MCF 10A (cell line): ENCODE measurements around the gene MTTP. TPM values are rescaled to one million over a fixed set of nuclear protein-coding genes. Genes with fewer than 3 reads are reported as not detected.

Source experiments
- BruUV-seq: library from RNA; stranded (reverse); fragments of 400-500 nt; replicated peaks from 2 replicates; lab custom pipeline; 2021; lab: Mats Ljungman, UMichigan
- CTCF ChIA-PET: fragments of 300-600 bp; sonication (Branson Sonifier 250); formaldehyde crosslinking; extraction: SDS; loops from one replicate; lab custom pipeline; 2021; ENCODE audit warnings: antibody characterized with exemption, inconsistent platforms; lab: Yijun Ruan, JAX
- POLR2A ChIA-PET: fragments of 300-600, 350-650 bp; sonication (Branson Sonifier 250); formaldehyde crosslinking; extraction: SDS; loops from one replicate; lab custom pipeline; 2020; ENCODE audit warnings: antibody characterized with exemption, inconsistent platforms; lab: Yijun Ruan, JAX
- DNase-seq: peaks from one replicate; pipeline ENCODE4 v3.0.0-alpha.2; 2018; ENCODE audit not compliant: unreplicated experiment
- H3K27ac Mint-ChIP-seq: one replicate; pipeline ENCODE4 v1.8.0; 2022; ENCODE audit warnings: mild to moderate bottlenecking, low read depth, mixed read lengths; ENCODE audit not compliant: unreplicated experiment
- H3K27me3 Mint-ChIP-seq: one replicate; pipeline ENCODE4 v1.8.0; 2022; ENCODE audit warnings: mixed read lengths; ENCODE audit not compliant: insufficient read depth, unreplicated experiment
- H3K36me3 Mint-ChIP-seq: one replicate; pipeline ENCODE4 v1.8.0; 2022; ENCODE audit warnings: mild to moderate bottlenecking, moderate library complexity, mixed read lengths; ENCODE audit not compliant: insufficient read depth, unreplicated experiment
- H3K4me1 Mint-ChIP-seq: one replicate; pipeline ENCODE4 v1.8.0; 2022; ENCODE audit warnings: mixed read lengths; ENCODE audit not compliant: insufficient read depth, unreplicated experiment
- H3K4me3 Mint-ChIP-seq: one replicate; pipeline ENCODE4 v1.8.0; 2022; ENCODE audit warnings: mild to moderate bottlenecking, moderate library complexity, mixed read lengths; ENCODE audit not compliant: unreplicated experiment
- H3K9me3 Mint-ChIP-seq: one replicate; pipeline ENCODE4 v1.8.0; 2022; ENCODE audit warnings: mixed read lengths; ENCODE audit not compliant: unreplicated experiment
- CTCF ChIP-seq: fragments of 200-600 bp; IDR thresholded peaks from one replicate; pipeline ENCODE4 v1.8.0; 2022; ENCODE audit warnings: antibody characterized with exemption, mild to moderate bottlenecking; ENCODE audit not compliant: unreplicated experiment
- intact Hi-C: fragments of 100-400 bp; cut with micrococcal nuclease; formaldehyde crosslinking; loops from 2 replicates; pipeline ENCODE4 v1.14.1; 2022
- total RNA-seq: library from RNA; stranded (reverse); gene quantifications from 2 replicates; pipeline ENCODE4 v1.2.3, GENCODE V29; 2022

Gene MTTP
- total RNA-seq, 1 experiment from 2014 or later, result 0.51 TPM

- no peak for TF ChIP-seq CTCF
- H3K4me3 Mint-ChIP-seq, result no peak overlapping the region
- no peaks in the 10 kb centered on the region for H3K9me3 Mint-ChIP-seq
- no TSS peak for BruUV-seq
- ChIA-PET POLR2A (interaction anchor here (0.6 to 1.0 kb wide), 3 partner anchors 11 to 762 kb away, joined by 3 read pairs; no protein-coding TSS in a partner anchor), CTCF (interaction anchor here (0.7 kb wide), 1 partner anchor 220 kb away, joined by 3 read pairs; no protein-coding TSS in a partner anchor)
- no peak overlapping the region for H3K27ac Mint-ChIP-seq
- H3K27me3 Mint-ChIP-seq, result peaks cover 21% of the 10 kb centered on the region
- no peaks in the 10 kb centered on the region for H3K36me3 Mint-ChIP-seq
- intact Hi-C loops, result no loop called here
- DNase-seq, result no peak
- no peaks in the 10 kb centered on the region for H3K4me1 Mint-ChIP-seq
These were observed 13.2 kb downstream of the MTTP start for GRCh38 chr4:99587803-99588202.

GRCh38 chr4:99591757-99592156, 17.1 kb downstream of the MTTP start:
- H3K4me3 Mint-ChIP-seq, result no peak overlapping the region
- BruUV-seq, result no TSS peak
- TF ChIP-seq CTCF, result no peak
- ChIA-PET POLR2A (no interaction called here), CTCF (interaction anchor here (0.8 kb wide), 1 partner anchor 26 kb away, joined by 3 read pairs; no protein-coding TSS in a partner anchor)
- no peaks in the 10 kb centered on the region for H3K27me3 Mint-ChIP-seq
- intact Hi-C loops, result no loop called here
- DNase-seq, result no peak
- no peaks in the 10 kb centered on the region for H3K9me3 Mint-ChIP-seq
- H3K36me3 Mint-ChIP-seq, result no peaks in the 10 kb centered on the region
- no peak overlapping the region for H3K27ac Mint-ChIP-seq
- H3K4me1 Mint-ChIP-seq, result no peaks in the 10 kb centered on the region

GRCh38 chr4:99593781-99594641, 19.4 kb downstream of the MTTP start:
- Mint-ChIP-seq H3K4me3 (no peak overlapping the region), H3K27me3 (no peaks in the 10 kb centered on the region), H3K27ac (no peak overlapping the region), H3K36me3 (no peaks in the 10 kb centered on the region), H3K9me3 (no peaks in the 10 kb centered on the region), H3K4me1 (no peaks in the 10 kb centered on the region)
- TF ChIP-seq CTCF, result no peak
- POLR2A ChIA-PET, result no interaction called here
- intact Hi-C loops, result no loop called here
- no TSS peak for BruUV-seq
- DNase-seq, result no peak
- CTCF ChIA-PET, result no interaction called here

- TF ChIP-seq CTCF, result no peak
- POLR2A ChIA-PET, result no interaction called here
- CTCF ChIA-PET, result no interaction called here
- Mint-ChIP-seq H3K4me3 (no peak overlapping the region), H3K9me3 (no peaks in the 10 kb centered on the region), H3K36me3 (no peaks in the 10 kb centered on the region), H3K27ac (no peak overlapping the region), H3K4me1 (no peaks in the 10 kb centered on the region), H3K27me3 (no peaks in the 10 kb centered on the region)
- intact Hi-C loops, result no loop called here
- no TSS peak for BruUV-seq
- no peak for DNase-seq
These were observed 20.2 kb downstream of the MTTP start for GRCh38 chr4:99594818-99595217.
